IPS-11a (cell line): ENCODE results near the gene GSDME.

ENCODE experiments used
- H3K4me3 ChIP-seq: one replicate; pipeline ENCODE4 v1.5.1; 2013; ENCODE audit warnings: low read depth, low read length, control low read depth

GSDME gene

GRCh38 chr7:24724451-24725190 is 32.6 kb downstream of the GSDME start:
- H3K4me3 ChIP-seq, result no peak overlapping the region

GRCh38 chr7:24723178-24723530 is 34.1 kb downstream of the GSDME start:
- no peak overlapping the region for H3K4me3 ChIP-seq

- H3K4me3 ChIP-seq, result no peak overlapping the region
Measured at GRCh38 chr7:24722386-24723177, 34.7 kb downstream of the GSDME start.

- H3K4me3 ChIP-seq, result no peak overlapping the region
Measured at GRCh38 chr7:24721481-24722001, 35.7 kb downstream of the GSDME start.

GRCh38 chr7:24720283-24720682 is 37.0 kb downstream of the GSDME start:
- no peak overlapping the region for H3K4me3 ChIP-seq

GRCh38 chr7:24718977-24719491 is 38.2 kb downstream of the GSDME start:
- H3K4me3 ChIP-seq, result no peak overlapping the region

- H3K4me3 ChIP-seq, result no peak overlapping the region
Measured at GRCh38 chr7:24718431-24718831, 38.8 kb downstream of the GSDME start.

GRCh38 chr7:24717694-24718320 is 39.5 kb downstream of the GSDME start:
- H3K4me3 ChIP-seq, result no peak overlapping the region

GRCh38 chr7:24717247-24717622 is 40.0 kb downstream of the GSDME start:
- no peak overlapping the region for H3K4me3 ChIP-seq

GRCh38 chr7:24716480-24717246 is 40.6 kb downstream of the GSDME start:
- no peak overlapping the region for H3K4me3 ChIP-seq

GRCh38 chr7:24715661-24716479 is 41.4 kb downstream of the GSDME start:
- no peak overlapping the region for H3K4me3 ChIP-seq

- H3K4me3 ChIP-seq, result no peak overlapping the region
Measured at GRCh38 chr7:24715171-24715570, 42.1 kb downstream of the GSDME start.

- H3K4me3 ChIP-seq, result no peak overlapping the region
Measured at GRCh38 chr7:24714676-24715010, 42.6 kb downstream of the GSDME start.

GRCh38 chr7:24713850-24714675 is 43.2 kb downstream of the GSDME start:
- no peak overlapping the region for H3K4me3 ChIP-seq

GRCh38 chr7:24713039-24713793 is 44.0 kb downstream of the GSDME start:
- H3K4me3 ChIP-seq, result no peak overlapping the region

GRCh38 chr7:24709585-24710360 is 47.5 kb downstream of the GSDME start:
- H3K4me3 ChIP-seq, result no peak overlapping the region

GRCh38 chr7:24709051-24709450 is 48.2 kb downstream of the GSDME start:
- H3K4me3 ChIP-seq, result no peak overlapping the region
